HepG2 (cell line): ENCODE measurements around the gene PRXL2A. TPM values are rescaled to one million over a fixed set of nuclear protein-coding genes. Genes with fewer than 3 reads are reported as not detected.
A peak's percentile ranks its signal among the peaks of the same experiment; 100 is the strongest.

Source experiments
- ERF ChIP-seq: IDR thresholded peaks from 2 replicates; pipeline ENCODE4 v1.6.1; 2018; ENCODE audit warnings: missing biosample characterization, missing genetic modification reagents
- FIP1L1 ChIP-seq: fragments of 200-400 bp; formaldehyde crosslinking; IDR thresholded peaks from 2 replicates; pipeline ENCODE4 v1.6.1; 2018; ENCODE audit warnings: low read depth, mild to moderate bottlenecking, low read length, moderate library complexity, borderline replicate concordance; ENCODE audit not compliant: insufficient read depth
- FOXO4 ChIP-seq: sonication (generic); formaldehyde crosslinking; conservative IDR thresholded peaks from 2 replicates; pipeline ENCODE4 v1.8.1; 2023; ENCODE audit warnings: missing genetic modification reagents
- HOXA5 ChIP-seq: sonication (generic); formaldehyde crosslinking; IDR thresholded peaks from 2 replicates; pipeline ENCODE4 v1.4.0; 2020; ENCODE audit warnings: missing genetic modification reagents
- ISL2 ChIP-seq: sonication (generic); formaldehyde crosslinking; IDR thresholded peaks from 2 replicates; pipeline ENCODE4 v1.5.0; 2020; ENCODE audit warnings: missing genetic modification reagents
- MEIS2 ChIP-seq: sonication (generic); formaldehyde crosslinking; IDR thresholded peaks from 2 replicates; pipeline ENCODE4 v1.9.0; 2021; ENCODE audit warnings: mild to moderate bottlenecking, missing genetic modification reagents
- MTA1 ChIP-seq: sonication (generic); formaldehyde crosslinking; IDR thresholded peaks from 2 replicates; pipeline ENCODE4 v1.4.0; 2020; ENCODE audit warnings: missing genetic modification reagents, mild to moderate bottlenecking, borderline replicate concordance
- MTA3 ChIP-seq: sonication (generic); formaldehyde crosslinking; IDR thresholded peaks from 2 replicates; pipeline ENCODE4 v1.4.0; 2020; ENCODE audit warnings: missing genetic modification reagents
- MTF1 ChIP-seq: sonication (generic); formaldehyde crosslinking; IDR thresholded peaks from 2 replicates; pipeline ENCODE4 v1.5.0; 2020; ENCODE audit warnings: missing genetic modification reagents
- NFIC ChIP-seq: IDR thresholded peaks from 2 replicates; pipeline ENCODE4 v1.6.1; 2012; ENCODE audit warnings: mild to moderate bottlenecking, low read length, inconsistent platforms
- PHF21A ChIP-seq: sonication (generic); formaldehyde crosslinking; IDR thresholded peaks from 2 replicates; pipeline ENCODE4 v1.5.0; 2020; ENCODE audit warnings: mild to moderate bottlenecking, missing genetic modification reagents
- RXRB ChIP-seq: IDR thresholded peaks from 2 replicates; pipeline ENCODE4 v1.6.1; 2016; ENCODE audit warnings: borderline replicate concordance, missing genetic modification reagents, missing compliant biosample characterization
- TBX2 ChIP-seq: sonication (generic); formaldehyde crosslinking; IDR thresholded peaks from 2 replicates; pipeline ENCODE4 v1.5.0; 2020; ENCODE audit warnings: missing genetic modification reagents, mild to moderate bottlenecking, borderline replicate concordance
- YEATS4 ChIP-seq: sonication (generic); formaldehyde crosslinking; IDR thresholded peaks from 2 replicates; pipeline ENCODE4 v1.4.0; 2020; ENCODE audit warnings: missing genetic modification reagents, borderline replicate concordance
- ZBTB7A ChIP-seq: sonication (generic); formaldehyde crosslinking; IDR thresholded peaks from 2 replicates; pipeline ENCODE4 v1.8.0; 2022; ENCODE audit warnings: mild to moderate bottlenecking, missing genetic modification reagents
- ZNF317 ChIP-seq: sonication (generic); formaldehyde crosslinking; IDR thresholded peaks from 2 replicates; pipeline ENCODE4 v1.5.0; 2020; ENCODE audit warnings: mild to moderate bottlenecking, missing genetic modification reagents
- ZNF367 ChIP-seq: sonication (generic); formaldehyde crosslinking; IDR thresholded peaks from 2 replicates; pipeline ENCODE4 v1.4.0; 2020; ENCODE audit warnings: missing genetic modification reagents, borderline replicate concordance
- ZNF616 ChIP-seq: sonication (generic); formaldehyde crosslinking; IDR thresholded peaks from 2 replicates; pipeline ENCODE4 v1.5.0; 2020; ENCODE audit warnings: low read depth, mild to moderate bottlenecking, missing genetic modification reagents
- ZNF7 ChIP-seq: IDR thresholded peaks from 2 replicates; pipeline ENCODE4 v1.6.1; 2016; ENCODE audit warnings: missing biosample characterization, missing genetic modification reagents
- ZNF766 ChIP-seq: sonication (generic); formaldehyde crosslinking; IDR thresholded peaks from 2 replicates; pipeline ENCODE4 v1.5.0; 2020; ENCODE audit warnings: missing genetic modification reagents, borderline replicate concordance
- ZNF800 ChIP-seq: sonication (generic); formaldehyde crosslinking; IDR thresholded peaks from 2 replicates; pipeline ENCODE4 v1.4.0; 2020; ENCODE audit warnings: missing genetic modification reagents
- polyA plus RNA-seq, 8 experiments: library from polyadenylated mRNA; depleted of rRNA in 3 of 8; stranded (reverse) in 7 of 8; unstranded in 1 of 8; fragments of >200 nt; fragmentation: Illumina TruSeq in 4 of 8; extraction: Trizol in 4 of 8; gene quantifications; 2 replicates each; pipeline versions ENCODE4 v1.2.1 to v1.2.3, GENCODE V29; 2011 to 2016; ENCODE audit warnings: low read depth in 4 of 8, missing spikeins in 1 of 8, mixed read lengths in 1 of 8; ENCODE audit not compliant: insufficient read depth in 1 of 8
- total RNA-seq, 5 experiments: library from RNA; depleted of rRNA; stranded (reverse); fragments of >200 nt; fragmentation: Illumina TruSeq; extraction: Trizol; gene quantifications; 2 replicates each; pipeline ENCODE4 v1.2.3, GENCODE V29; 2016; ENCODE audit warnings: low read depth in 1 of 5
- TF ChIP-seq, protein P1 (sequence below): sonication (generic); formaldehyde crosslinking; IDR thresholded peaks from 2 replicates; pipeline ENCODE4 v1.8.0; 2022; ENCODE audit warnings: mild to moderate bottlenecking, missing genetic modification reagents, moderate library complexity
- TF ChIP-seq, protein P2 (sequence below): sonication (generic); formaldehyde crosslinking; IDR thresholded peaks from 2 replicates; pipeline ENCODE4 v1.5.1; 2020; ENCODE audit warnings: missing genetic modification reagents, mild to moderate bottlenecking, borderline replicate concordance

PRXL2A gene
- total and polyA plus RNA-seq, 2 of the 13 experiments (the other 11 are each of a cell fraction or from before 2014, with no cell fraction given): 43.9 to 79.9 TPM

GRCh38 chr10:80415734-80416478, 7.6 kb downstream of the PRXL2A start (continued):
- TF ChIP-seq MTA3 (CRISPR knock-in tag) (no peak), ZBTB7A (peak; percentile 37; the same call in 1 of the 2 replicates), ZNF800 (CRISPR knock-in tag) (0 out of 2 replicates have a peak, but pooled peaks have one; percentile 28), ZNF317 (CRISPR knock-in tag) (peak; percentile 79), ISL2 (CRISPR knock-in tag) (0 out of 2 replicates have a peak, but pooled peaks have one; percentile 44), ERF (peak; percentile 34; the same call in 1 of the 2 replicates), ZNF367 (CRISPR knock-in tag) (no peak), YEATS4 (0 out of 2 replicates have a peak, but pooled peaks have one; percentile 37), NFIC (no peak), TBX2 (peak; percentile 70), MEIS2 (CRISPR knock-in tag) (peak; percentile 24; the same call in 1 of the 2 replicates), PHF21A (CRISPR knock-in tag) (peak; percentile 66), RXRB (peak; percentile 33; the same call in 1 of the 2 replicates), FOXO4 (CRISPR knock-in tag) (no peak), MTF1 (CRISPR knock-in tag) (no peak), FIP1L1 (no peak), MTA1 (CRISPR knock-in tag) (no peak), ZNF7 (no peak), HOXA5 (CRISPR knock-in tag) (0 out of 2 replicates have a peak, but pooled peaks have one; percentile 54), ZNF766 (CRISPR knock-in tag) (0 out of 2 replicates have a peak, but pooled peaks have one; percentile 33), ZNF616 (no peak)
- TF ChIP-seq, protein P1, sequence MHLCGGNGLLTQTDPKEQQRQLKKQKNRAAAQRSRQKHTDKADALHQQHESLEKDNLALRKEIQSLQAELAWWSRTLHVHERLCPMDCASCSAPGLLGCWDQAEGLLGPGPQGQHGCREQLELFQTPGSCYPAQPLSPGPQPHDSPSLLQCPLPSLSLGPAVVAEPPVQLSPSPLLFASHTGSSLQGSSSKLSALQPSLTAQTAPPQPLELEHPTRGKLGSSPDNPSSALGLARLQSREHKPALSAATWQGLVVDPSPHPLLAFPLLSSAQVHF (CRISPR knock-in tag): no peak
- TF ChIP-seq, protein P2, sequence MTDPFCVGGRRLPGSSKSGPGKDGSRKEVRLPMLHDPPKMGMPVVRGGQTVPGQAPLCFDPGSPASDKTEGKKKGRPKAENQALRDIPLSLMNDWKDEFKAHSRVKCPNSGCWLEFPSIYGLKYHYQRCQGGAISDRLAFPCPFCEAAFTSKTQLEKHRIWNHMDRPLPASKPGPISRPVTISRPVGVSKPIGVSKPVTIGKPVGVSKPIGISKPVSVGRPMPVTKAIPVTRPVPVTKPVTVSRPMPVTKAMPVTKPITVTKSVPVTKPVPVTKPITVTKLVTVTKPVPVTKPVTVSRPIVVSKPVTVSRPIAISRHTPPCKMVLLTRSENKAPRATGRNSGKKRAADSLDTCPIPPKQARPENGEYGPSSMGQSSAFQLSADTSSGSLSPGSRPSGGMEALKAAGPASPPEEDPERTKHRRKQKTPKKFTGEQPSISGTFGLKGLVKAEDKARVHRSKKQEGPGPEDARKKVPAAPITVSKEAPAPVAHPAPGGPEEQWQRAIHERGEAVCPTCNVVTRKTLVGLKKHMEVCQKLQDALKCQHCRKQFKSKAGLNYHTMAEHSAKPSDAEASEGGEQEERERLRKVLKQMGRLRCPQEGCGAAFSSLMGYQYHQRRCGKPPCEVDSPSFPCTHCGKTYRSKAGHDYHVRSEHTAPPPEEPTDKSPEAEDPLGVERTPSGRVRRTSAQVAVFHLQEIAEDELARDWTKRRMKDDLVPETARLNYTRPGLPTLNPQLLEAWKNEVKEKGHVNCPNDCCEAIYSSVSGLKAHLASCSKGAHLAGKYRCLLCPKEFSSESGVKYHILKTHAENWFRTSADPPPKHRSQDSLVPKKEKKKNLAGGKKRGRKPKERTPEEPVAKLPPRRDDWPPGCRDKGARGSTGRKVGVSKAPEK (CRISPR knock-in tag): no peak
